GM18861 (cell line): ENCODE data around the gene OLFML1.
A peak's percentile ranks its signal among the peaks of the same experiment; 100 is the strongest.

Experiments
- ATAC-seq: cut with Tn5 transposase; IDR thresholded peaks from one replicate; pipeline ENCODE4 v1.9.1; 2021; ENCODE audit not compliant: unreplicated experiment

OLFML1 gene

GRCh38 chr11:7485186-7486097 is at the start of gene OLFML1:
OLFML1 (plus strand) TSS chr11:7485506; CDS start chr11:7485876, 370 bp downstream.
- no peak for ATAC-seq

DNA sequence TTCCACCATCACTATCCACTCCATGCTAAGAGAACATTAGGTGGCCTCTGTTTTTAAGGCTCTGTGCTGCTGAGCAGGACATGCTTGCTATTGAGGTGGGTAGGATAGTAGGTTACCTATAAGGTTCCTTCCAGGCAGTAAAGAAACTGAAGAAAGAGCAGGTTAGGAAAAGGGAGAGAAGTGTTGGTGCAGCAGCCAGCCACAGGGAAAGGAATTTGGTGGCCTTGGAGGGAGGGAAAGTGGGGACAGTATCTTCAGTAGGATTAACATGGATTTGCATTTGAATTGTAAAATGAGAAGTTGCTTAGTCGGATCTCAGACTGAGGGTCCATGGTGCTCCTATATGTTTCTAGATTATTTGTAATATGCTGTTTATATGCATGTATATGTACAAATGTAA is 49.2 kb upstream of the OLFML1 start:
- no peak for ATAC-seq

DNA sequence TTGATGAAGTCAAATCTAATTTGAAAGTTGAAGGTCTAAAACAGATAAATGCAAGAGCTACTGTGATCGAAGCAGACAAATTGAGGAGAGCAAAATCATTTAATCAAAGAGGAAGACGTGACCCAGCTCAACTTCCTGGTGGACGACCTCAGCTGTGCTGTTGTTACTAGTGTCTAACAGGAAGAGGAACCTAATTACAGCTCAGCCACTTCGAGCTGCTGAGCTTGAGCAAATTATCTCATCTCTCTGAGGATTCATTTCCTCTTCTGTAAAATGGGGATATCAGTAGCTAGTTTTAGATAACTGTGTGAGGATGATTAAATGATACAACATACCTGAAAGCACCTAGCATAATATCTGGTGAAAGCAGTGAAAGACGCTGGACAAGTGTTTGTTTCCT is 48.6 kb upstream of the OLFML1 start:
- peak; percentile 93 for ATAC-seq

GRCh38 chr11:7437696-7438095 is 47.6 kb upstream of the OLFML1 start:
- ATAC-seq = no peak

GRCh38 chr11:7439746-7440320 is 45.5 kb upstream of the OLFML1 start:
- no peak for ATAC-seq

DNA sequence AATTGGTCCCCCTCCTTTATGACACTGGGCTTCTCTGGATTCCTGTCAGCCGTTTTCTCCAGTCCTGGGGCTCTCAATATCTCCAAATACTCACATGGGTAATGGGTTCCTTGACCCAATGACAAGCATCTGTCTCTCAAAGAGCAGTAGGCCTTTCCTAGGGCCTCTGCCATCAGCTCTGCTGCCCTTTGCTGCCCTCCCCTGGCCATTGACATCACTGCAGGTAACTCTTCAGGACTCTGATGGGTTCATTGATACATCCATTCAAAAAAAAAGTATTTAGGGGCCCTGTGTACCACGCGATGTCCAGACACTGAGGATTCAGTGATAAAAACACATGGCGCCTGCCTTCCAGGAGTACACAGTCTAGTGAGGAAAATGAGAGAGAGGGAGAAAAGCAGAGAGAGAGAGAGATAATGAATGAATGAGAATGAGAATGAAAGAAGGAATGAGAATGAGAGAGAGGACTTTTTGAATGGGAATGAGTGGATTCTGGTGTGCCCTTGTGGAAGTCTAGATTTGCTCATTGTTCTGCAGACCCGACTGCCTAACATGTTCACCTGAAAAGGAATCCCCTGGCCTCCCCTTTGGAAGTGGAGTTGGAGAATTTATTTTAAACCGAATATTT is 42.6 kb upstream of the OLFML1 start:
- peak; percentile 91 for ATAC-seq

GRCh38 chr11:7444091-7444981 is 41.0 kb upstream of the OLFML1 start:
- ATAC-seq = no peak

DNA sequence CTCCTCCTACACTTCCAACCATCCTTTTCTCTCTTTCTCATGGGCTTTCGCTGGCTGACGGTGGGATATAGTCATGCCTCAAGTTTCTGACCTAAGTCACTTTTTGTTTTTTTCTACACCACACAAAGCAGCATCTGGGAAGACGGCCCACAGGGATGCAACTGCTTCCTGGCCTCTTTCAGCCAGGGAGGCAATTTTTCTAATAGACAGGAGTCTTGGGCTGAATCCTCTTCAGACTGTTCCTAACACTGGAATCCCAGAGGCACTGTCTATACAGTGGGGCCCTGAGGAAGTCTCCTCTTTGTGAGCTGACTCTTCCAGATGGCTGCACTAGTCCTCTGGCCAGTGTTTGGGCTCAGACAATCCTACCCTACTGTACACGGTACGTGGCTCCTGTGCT is 39.7 kb upstream of the OLFML1 start:
- ATAC-seq = no peak

DNA sequence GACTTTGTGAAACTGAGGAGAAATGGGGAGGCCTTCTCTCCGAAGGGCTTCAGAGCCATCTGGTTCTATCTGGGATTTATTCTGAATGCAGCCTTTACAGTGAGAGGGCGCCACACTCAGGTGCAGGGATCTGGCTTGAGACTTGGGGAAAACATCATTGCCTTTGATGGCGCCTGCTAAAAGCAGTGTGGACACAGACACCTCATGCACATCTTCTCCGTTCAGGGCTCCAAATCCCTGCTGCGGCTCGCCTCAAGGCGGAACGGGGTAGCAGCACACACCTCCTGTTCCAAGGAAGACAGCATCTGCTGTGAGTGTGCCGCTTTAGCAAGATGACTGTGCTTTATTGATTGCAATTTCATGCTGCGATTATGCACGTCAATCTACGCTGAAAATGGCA is 37.1 kb upstream of the OLFML1 start:
- ATAC-seq = no peak

- ATAC-seq = no peak
Measured at GRCh38 chr11:7449211-7449840, 36.0 kb upstream of the OLFML1 start.

DNA sequence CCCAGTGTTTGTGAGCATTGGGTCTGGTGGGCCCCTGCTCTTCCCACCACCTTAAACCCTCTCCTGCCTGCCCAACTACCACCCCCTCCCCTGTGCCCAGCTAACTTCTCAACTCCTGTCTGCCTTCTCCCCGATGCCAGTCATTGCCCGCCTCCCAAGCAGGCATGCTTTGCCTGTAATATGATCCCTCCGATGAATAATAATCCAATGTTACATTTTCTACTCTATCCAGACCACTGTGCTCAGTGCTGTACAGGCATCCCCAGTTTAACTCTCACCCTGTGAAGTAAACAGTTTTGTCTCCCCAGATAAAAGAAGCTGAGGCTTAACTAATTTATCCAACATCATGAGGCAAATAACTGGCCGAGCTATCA is 35.5 kb upstream of the OLFML1 start:
- ATAC-seq = no peak

GRCh38 chr11:7450836-7451235 is 34.5 kb upstream of the OLFML1 start:
- ATAC-seq = no peak

DNA sequence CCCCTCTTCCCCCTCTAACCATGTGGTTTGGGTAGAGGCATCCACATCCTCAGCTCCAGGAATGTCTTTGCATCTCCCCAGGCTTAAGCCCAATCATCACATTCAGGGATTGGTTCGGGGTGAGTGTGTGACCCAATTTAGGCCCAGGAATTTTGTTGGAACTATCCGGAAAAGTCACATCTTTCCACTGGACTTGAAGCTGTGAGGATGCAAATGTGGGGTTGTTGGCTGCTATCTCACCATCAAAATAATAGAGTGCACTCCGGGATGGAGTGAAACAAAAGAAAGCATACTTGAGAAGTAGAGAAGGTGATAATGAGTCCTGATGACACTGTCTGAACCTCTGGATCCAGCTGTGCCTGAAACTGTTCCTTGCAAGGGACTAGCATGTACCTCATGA is 33.8 kb upstream of the OLFML1 start:
- no peak for ATAC-seq

DNA sequence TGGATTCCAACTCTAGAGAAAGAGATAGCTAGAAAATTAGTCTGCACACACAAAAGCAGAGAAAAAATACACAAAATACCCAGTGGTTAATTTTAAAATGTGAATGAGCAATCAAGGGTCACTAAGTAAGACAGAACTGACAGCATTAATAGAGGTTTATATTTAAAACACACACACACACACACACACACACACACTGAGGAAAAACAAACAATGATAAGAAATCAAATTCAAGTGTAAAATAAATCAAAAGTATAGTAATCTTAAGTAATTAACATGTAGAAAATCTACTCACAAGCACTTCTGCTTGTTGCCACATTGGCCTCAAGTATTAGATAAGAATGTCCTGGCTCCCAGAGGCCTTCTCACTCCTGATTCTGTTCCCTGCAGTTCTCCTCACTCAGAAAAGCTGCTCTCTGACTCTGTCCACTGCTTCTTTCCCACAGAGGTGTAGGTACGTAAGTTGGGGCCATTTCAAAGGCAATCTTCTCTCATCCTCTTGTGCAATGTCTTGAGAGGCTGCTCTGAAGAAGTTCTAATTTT is 33.3 kb upstream of the OLFML1 start:
- no peak for ATAC-seq

GRCh38 chr11:7454854-7455253 is 30.5 kb upstream of the OLFML1 start:
- ATAC-seq = no peak

GRCh38 chr11:7457211-7457610 is 28.1 kb upstream of the OLFML1 start:
- ATAC-seq = no peak

DNA sequence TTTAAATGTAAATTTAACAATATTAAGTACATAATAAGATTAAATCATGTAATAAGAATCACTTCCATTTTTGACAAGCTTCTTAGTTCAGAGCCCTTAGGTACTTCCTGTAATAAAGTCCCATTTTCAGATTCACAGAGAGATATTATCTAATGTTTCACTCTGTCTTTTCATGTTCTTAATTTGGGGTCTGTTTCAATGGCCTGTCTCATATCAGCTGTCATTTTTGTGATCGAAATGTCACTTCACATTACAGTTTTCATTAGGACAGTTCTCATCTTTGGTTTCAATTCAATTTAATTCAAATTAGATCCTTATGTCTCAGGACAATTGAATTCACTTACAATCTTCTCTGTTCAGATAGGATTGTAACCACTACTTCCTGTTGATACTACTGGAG is 22.6 kb upstream of the OLFML1 start:
- ATAC-seq = no peak

GRCh38 chr11:7467652-7468051 is 17.7 kb upstream of the OLFML1 start:
- ATAC-seq = peak; percentile 51

DNA sequence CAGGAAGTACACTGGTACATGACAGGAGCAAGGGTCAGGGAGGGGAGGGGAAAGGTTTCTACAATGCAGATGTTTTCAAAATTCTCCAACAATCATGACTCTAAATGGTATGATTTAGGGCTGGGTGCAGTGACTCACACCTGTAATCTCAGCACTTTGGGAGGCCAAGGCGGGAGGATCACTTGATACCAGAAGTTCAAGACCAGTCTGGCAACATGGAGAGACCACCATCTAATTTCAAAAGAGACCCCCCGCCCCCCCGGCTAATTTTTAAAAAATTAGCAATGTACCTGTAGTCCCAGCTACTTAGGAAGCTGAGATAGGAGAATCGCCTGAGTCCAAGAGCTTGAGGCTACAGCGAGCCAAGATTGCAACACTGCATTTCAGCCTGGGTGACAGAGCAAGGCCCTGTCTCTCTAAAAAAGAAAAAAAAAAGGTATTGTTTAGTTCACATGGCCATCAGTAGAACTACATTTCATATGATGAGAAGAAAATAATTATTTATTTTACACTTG is 15.9 kb upstream of the OLFML1 start:
- no peak for ATAC-seq

DNA sequence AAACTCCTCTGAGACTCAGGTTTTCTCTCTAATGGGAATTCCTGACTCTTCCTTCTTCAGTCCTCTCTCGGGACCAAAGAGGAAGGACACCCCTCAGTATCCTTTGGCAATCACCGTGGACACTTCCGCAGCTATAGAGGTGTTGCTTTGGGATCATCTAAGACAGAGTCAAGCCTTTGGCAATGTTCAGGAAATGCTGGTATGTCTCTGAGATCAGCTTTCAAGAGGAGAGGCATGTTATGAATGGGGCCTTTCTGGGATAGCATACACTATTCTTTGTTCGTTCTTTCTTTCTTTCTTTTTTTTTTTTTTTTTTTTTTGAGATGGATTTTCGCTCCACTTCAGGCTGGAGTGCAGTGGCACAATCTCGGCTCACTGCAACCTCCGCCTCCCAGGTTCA is 14.2 kb upstream of the OLFML1 start:
- no peak for ATAC-seq
